ENCODE results near the gene SIPA1L2. TPM values are rescaled to one million over a fixed set of nuclear protein-coding genes. Genes with fewer than 3 reads are reported as not detected.

The SIPA1L2 gene
- total RNA-seq, 1 donor from 2014 or later: 14.9 TPM

DNA sequence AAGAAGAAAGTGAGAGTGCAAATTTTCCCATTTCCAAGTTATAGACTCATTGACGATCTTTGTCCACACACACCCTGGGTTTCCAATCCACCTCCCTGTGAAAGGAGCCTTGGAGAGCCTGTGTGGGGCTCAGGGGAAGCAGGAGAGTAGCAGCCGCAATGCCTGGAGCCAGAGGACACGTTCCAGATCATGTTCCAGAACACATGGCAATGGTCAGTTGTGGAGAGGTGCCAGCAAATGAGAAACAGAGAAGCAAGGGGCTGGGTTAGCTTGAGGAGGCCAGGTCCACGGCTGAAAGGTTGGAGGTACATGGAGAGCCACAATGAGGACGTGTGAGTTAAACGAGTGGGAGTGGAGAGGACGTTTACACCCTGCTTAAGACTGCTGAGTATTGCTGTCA, 33.0 kb upstream of the SIPA1L2 start:
- no peaks in the 10 kb centered on the region for H3K79me2 ChIP-seq (ENCODE audit: insufficient read depth, low read length)
- Mint-ChIP-seq H3K36me3 (ENCODE audit: low read depth, unreplicated experiment) (no peaks in the 10 kb centered on the region), H3K9me3 (ENCODE audit: unreplicated experiment) (no peaks in the 10 kb centered on the region), H3K4me3 (ENCODE audit: unreplicated experiment) (no peak overlapping the region), H3K27me3 (ENCODE audit: low read depth, unreplicated experiment) (peaks cover 12% of the 10 kb centered on the region), H3K27ac (ENCODE audit: unreplicated experiment) (no peak overlapping the region), H3K4me1 (ENCODE audit: low read depth, unreplicated experiment) (no peaks in the 10 kb centered on the region)
- H3K9ac ChIP-seq (ENCODE audit: low read length): no peak overlapping the region
- H2AFZ ChIP-seq (ENCODE audit: low read depth, low read length): no peak overlapping the region
- H3K4me3 ChIP-seq (ENCODE audit: insufficient read depth, low read depth, low read length): no peak overlapping the region
- DNase-seq (ENCODE audit: low read depth) (no peak), FAIRE-seq (no peak)
- peaks cover 2% of the 10 kb centered on the region for H3K27me3 ChIP-seq (ENCODE audit: insufficient read depth, low read length)
- H4K20me1 ChIP-seq (ENCODE audit: insufficient read depth, low read length): no peaks in the 10 kb centered on the region
- TF ChIP-seq EZH2 (IDR thresholded peaks at IDR 0.05; ENCODE audit: insufficient read depth, low read length): no peak
- TF ChIP-seq, protein P1, sequence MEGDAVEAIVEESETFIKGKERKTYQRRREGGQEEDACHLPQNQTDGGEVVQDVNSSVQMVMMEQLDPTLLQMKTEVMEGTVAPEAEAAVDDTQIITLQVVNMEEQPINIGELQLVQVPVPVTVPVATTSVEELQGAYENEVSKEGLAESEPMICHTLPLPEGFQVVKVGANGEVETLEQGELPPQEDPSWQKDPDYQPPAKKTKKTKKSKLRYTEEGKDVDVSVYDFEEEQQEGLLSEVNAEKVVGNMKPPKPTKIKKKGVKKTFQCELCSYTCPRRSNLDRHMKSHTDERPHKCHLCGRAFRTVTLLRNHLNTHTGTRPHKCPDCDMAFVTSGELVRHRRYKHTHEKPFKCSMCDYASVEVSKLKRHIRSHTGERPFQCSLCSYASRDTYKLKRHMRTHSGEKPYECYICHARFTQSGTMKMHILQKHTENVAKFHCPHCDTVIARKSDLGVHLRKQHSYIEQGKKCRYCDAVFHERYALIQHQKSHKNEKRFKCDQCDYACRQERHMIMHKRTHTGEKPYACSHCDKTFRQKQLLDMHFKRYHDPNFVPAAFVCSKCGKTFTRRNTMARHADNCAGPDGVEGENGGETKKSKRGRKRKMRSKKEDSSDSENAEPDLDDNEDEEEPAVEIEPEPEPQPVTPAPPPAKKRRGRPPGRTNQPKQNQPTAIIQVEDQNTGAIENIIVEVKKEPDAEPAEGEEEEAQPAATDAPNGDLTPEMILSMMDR (IDR thresholded peaks at IDR 0.05; ENCODE audit: insufficient read depth, low read depth, low read length): no peak
- H3K36me3 ChIP-seq (ENCODE audit: insufficient read depth, low read length): no peaks in the 10 kb centered on the region
- no peak overlapping the region for H3K4me2 ChIP-seq (ENCODE audit: low read length)
- no peaks in the 10 kb centered on the region for H3K9me3 ChIP-seq (ENCODE audit: insufficient read depth, low read depth, low read length)
- no peaks in the 10 kb centered on the region for H3K4me1 ChIP-seq (ENCODE audit: insufficient read depth, low read length)
- no peak overlapping the region for H3K27ac ChIP-seq (ENCODE audit: low read depth, low read length)

DNA sequence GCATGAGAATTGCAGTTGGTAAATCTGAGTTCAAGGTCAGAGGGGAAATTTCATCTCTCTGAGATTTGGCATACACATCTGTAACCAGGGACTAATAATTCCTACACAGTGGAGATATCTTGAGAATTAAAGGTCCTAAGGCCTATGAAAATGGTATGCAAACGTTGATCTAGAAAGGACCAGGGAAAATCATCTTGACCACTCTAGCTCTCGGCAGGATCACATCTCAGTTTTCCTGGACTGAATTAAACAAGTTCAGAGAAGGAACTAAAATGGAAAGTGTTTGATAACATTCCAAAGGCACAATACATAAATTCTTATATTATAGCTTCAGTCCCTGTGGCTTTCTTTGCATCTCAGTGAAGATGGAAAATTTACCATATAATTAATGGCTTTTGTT, 28.5 kb upstream of the SIPA1L2 start:
- no peak overlapping the region for H2AFZ ChIP-seq (ENCODE audit: low read depth, low read length)
- no peaks in the 10 kb centered on the region for H4K20me1 ChIP-seq (ENCODE audit: insufficient read depth, low read length)
- TF ChIP-seq, protein P1 (IDR thresholded peaks at IDR 0.05; ENCODE audit: insufficient read depth, low read depth, low read length): no peak
- no peak for TF ChIP-seq EZH2 (IDR thresholded peaks at IDR 0.05; ENCODE audit: insufficient read depth, low read length)
- H3K4me1 Mint-ChIP-seq (ENCODE audit: low read depth, unreplicated experiment): peaks cover 3% of the 10 kb centered on the region
- no peak overlapping the region for H3K4me3 ChIP-seq (ENCODE audit: insufficient read depth, low read depth, low read length)
- H3K4me1 ChIP-seq (ENCODE audit: insufficient read depth, low read length): no peaks in the 10 kb centered on the region
- H3K9me3 ChIP-seq (ENCODE audit: insufficient read depth, low read depth, low read length): no peaks in the 10 kb centered on the region
- H3K9me3 Mint-ChIP-seq (ENCODE audit: unreplicated experiment): no peaks in the 10 kb centered on the region
- no peaks in the 10 kb centered on the region for H3K36me3 ChIP-seq (ENCODE audit: insufficient read depth, low read length)
- no peak overlapping the region for H3K4me3 Mint-ChIP-seq (ENCODE audit: unreplicated experiment)
- H3K4me2 ChIP-seq (ENCODE audit: low read length): no peak overlapping the region
- H3K27me3 ChIP-seq (ENCODE audit: insufficient read depth, low read length): peaks cover 6% of the 10 kb centered on the region
- peaks cover 21% of the 10 kb centered on the region for H3K27me3 Mint-ChIP-seq (ENCODE audit: low read depth, unreplicated experiment)
- FAIRE-seq (no peak), DNase-seq (ENCODE audit: low read depth) (no peak)
- H3K27ac Mint-ChIP-seq (ENCODE audit: unreplicated experiment): no peak overlapping the region
- H3K27ac ChIP-seq (ENCODE audit: low read depth, low read length): no peak overlapping the region
- no peak overlapping the region for H3K9ac ChIP-seq (ENCODE audit: low read length)
- H3K36me3 Mint-ChIP-seq (ENCODE audit: low read depth, unreplicated experiment): no peaks in the 10 kb centered on the region
- H3K79me2 ChIP-seq (ENCODE audit: insufficient read depth, low read length): no peaks in the 10 kb centered on the region

DNA sequence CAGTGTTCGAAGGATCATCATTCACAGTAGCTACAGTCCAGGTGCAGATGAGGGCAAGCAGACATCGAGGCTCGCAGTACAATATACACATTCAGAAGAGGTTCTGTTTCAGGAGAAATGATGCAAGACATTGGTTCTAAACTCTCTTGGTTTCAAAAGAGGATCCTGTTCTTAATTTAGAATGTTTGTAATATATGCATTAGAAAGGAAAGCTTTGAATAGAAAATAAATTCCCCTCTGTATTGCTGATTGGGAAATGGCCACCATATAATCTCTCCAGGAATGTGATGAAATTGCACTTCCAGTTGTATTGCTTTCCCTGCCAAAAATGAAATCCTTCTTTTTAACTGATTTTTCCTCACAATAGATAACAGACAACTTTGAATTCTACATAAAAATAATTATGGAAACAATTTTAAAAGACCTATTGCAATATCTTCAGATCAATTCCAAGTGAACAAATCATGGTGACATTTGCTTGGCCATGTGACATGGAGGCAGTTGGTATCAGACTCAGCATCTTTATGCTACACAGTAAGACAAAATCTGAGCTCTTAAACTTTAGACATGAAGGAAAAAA, 27.6 kb upstream of the SIPA1L2 start:
- Histone ChIP-seq H3K9ac (ENCODE audit: low read length) (no peak overlapping the region), H3K9me3 (ENCODE audit: insufficient read depth, low read depth, low read length) (no peaks in the 10 kb centered on the region), H3K27me3 (ENCODE audit: insufficient read depth, low read length) (peaks cover 6% of the 10 kb centered on the region), H3K36me3 (ENCODE audit: insufficient read depth, low read length) (no peaks in the 10 kb centered on the region), H3K4me1 (ENCODE audit: insufficient read depth, low read length) (no peaks in the 10 kb centered on the region), H3K27ac (ENCODE audit: low read depth, low read length) (no peak overlapping the region), H2AFZ (ENCODE audit: low read depth, low read length) (no peak overlapping the region), H4K20me1 (ENCODE audit: insufficient read depth, low read length) (no peaks in the 10 kb centered on the region), H3K4me2 (ENCODE audit: low read length) (no peak overlapping the region), H3K4me3 (ENCODE audit: insufficient read depth, low read depth, low read length) (no peak overlapping the region), H3K79me2 (ENCODE audit: insufficient read depth, low read length) (no peaks in the 10 kb centered on the region)
- no peak overlapping the region for H3K4me3 Mint-ChIP-seq (ENCODE audit: unreplicated experiment)
- no peak for FAIRE-seq
- TF ChIP-seq, protein P1 (IDR thresholded peaks at IDR 0.05; ENCODE audit: insufficient read depth, low read depth, low read length): no peak
- no peak for TF ChIP-seq EZH2 (IDR thresholded peaks at IDR 0.05; ENCODE audit: insufficient read depth, low read length)
- H3K36me3 Mint-ChIP-seq (ENCODE audit: low read depth, unreplicated experiment): no peaks in the 10 kb centered on the region
- peaks cover 3% of the 10 kb centered on the region for H3K4me1 Mint-ChIP-seq (ENCODE audit: low read depth, unreplicated experiment)
- H3K27me3 Mint-ChIP-seq (ENCODE audit: low read depth, unreplicated experiment): peaks cover 21% of the 10 kb centered on the region
- no peaks in the 10 kb centered on the region for H3K9me3 Mint-ChIP-seq (ENCODE audit: unreplicated experiment)
- no peak for DNase-seq (ENCODE audit: low read depth)
- H3K27ac Mint-ChIP-seq (ENCODE audit: unreplicated experiment): no peak overlapping the region
